HepG2 (cell line): ENCODE data around the gene FOXK2. TPM values are rescaled to one million over a fixed set of nuclear protein-coding genes. Genes with fewer than 3 reads are reported as not detected.

Experiments used
- AGO1 ChIP-seq: fragments of 200-400 bp; formaldehyde crosslinking; IDR thresholded peaks from 2 replicates; pipeline ENCODE4 v1.6.1; 2017; ENCODE audit warnings: mild to moderate bottlenecking, low read depth, low read length, moderate library complexity; ENCODE audit not compliant: poor library complexity, severe bottlenecking
- HCFC1 ChIP-seq: fragments of 150-350 bp; IDR thresholded peaks from 2 replicates; pipeline ENCODE4 v1.6.1; 2014; ENCODE audit warnings: low read depth, low read length
- MTERF4 ChIP-seq: sonication (generic); formaldehyde crosslinking; IDR thresholded peaks from 2 replicates; pipeline ENCODE4 v1.8.0; 2023; ENCODE audit warnings: mild to moderate bottlenecking, missing genetic modification reagents
- MXD3 ChIP-seq: IDR thresholded peaks from 2 replicates; pipeline ENCODE4 v1.6.1; 2016; ENCODE audit warnings: mild to moderate bottlenecking, missing biosample characterization, missing genetic modification reagents
- NFYB ChIP-seq: sonication (generic); formaldehyde crosslinking; IDR thresholded peaks from 2 replicates; pipeline ENCODE4 v1.4.0; 2020; ENCODE audit warnings: missing genetic modification reagents
- NR0B2 ChIP-seq: sonication (generic); formaldehyde crosslinking; IDR thresholded peaks from 2 replicates; pipeline ENCODE4 v1.4.0; 2020; ENCODE audit warnings: mild to moderate bottlenecking, missing genetic modification reagents
- RNF2 ChIP-seq: fragments of 450-650 bp; conservative IDR thresholded peaks from 2 replicates; pipeline ENCODE4 v1.6.1; 2016; ENCODE audit warnings: low read depth
- SP5 ChIP-seq: IDR thresholded peaks from 2 replicates; pipeline ENCODE4 v1.6.1; 2016; ENCODE audit warnings: low read depth, borderline replicate concordance
- TCF7 ChIP-seq: sonication (generic); IDR thresholded peaks from 2 replicates; pipeline ENCODE4 v1.6.1; 2016; ENCODE audit warnings: antibody characterized with exemption, low read depth
- XRCC5 ChIP-seq: fragments of 200-400 bp; formaldehyde crosslinking; optimal IDR thresholded peaks from 2 replicates; pipeline ENCODE3; 2017; ENCODE audit warnings: mild to moderate bottlenecking, low read length
- ZBTB3 ChIP-seq: sonication (generic); formaldehyde crosslinking; IDR thresholded peaks from 2 replicates; pipeline ENCODE4 v1.4.0; 2020; ENCODE audit warnings: low read depth, mild to moderate bottlenecking, moderate library complexity, missing genetic modification reagents, borderline replicate concordance
- ZKSCAN1 ChIP-seq: fragments of 150-350 bp; IDR thresholded peaks from 2 replicates; pipeline ENCODE4 v1.6.1; 2014; ENCODE audit warnings: low read length
- ZNF101 ChIP-seq: sonication (generic); formaldehyde crosslinking; IDR thresholded peaks from 2 replicates; pipeline ENCODE4 v1.4.0; 2020; ENCODE audit warnings: mild to moderate bottlenecking, low read depth, missing genetic modification reagents, borderline replicate concordance
- ZNF18 ChIP-seq: sonication (generic); formaldehyde crosslinking; IDR thresholded peaks from 2 replicates; pipeline ENCODE4 v1.8.0; 2022; ENCODE audit warnings: mild to moderate bottlenecking, missing genetic modification reagents; ENCODE audit not compliant: insufficient replicate concordance
- ZNF350 ChIP-seq: sonication (generic); formaldehyde crosslinking; IDR thresholded peaks from 2 replicates; pipeline ENCODE4 v1.4.0; 2020; ENCODE audit warnings: mild to moderate bottlenecking, low read depth, missing genetic modification reagents, borderline replicate concordance
- ZNF451 ChIP-seq: sonication (generic); formaldehyde crosslinking; IDR thresholded peaks from 2 replicates; pipeline ENCODE4 v1.5.0; 2020; ENCODE audit warnings: mild to moderate bottlenecking, missing genetic modification reagents
- ZNF512B ChIP-seq: sonication (generic); formaldehyde crosslinking; IDR thresholded peaks from 2 replicates; pipeline ENCODE4 v1.5.1; 2020; ENCODE audit warnings: missing genetic modification reagents, mild to moderate bottlenecking, borderline replicate concordance
- ZNF558 ChIP-seq: sonication (generic); formaldehyde crosslinking; IDR thresholded peaks from 2 replicates; pipeline ENCODE4 v1.9.0; 2022; ENCODE audit warnings: mild to moderate bottlenecking, missing genetic modification reagents, borderline replicate concordance
- ZNF616 ChIP-seq: sonication (generic); formaldehyde crosslinking; IDR thresholded peaks from 2 replicates; pipeline ENCODE4 v1.5.0; 2020; ENCODE audit warnings: low read depth, mild to moderate bottlenecking, missing genetic modification reagents
- ZNF672 ChIP-seq: sonication (generic); formaldehyde crosslinking; IDR thresholded peaks from 2 replicates; pipeline ENCODE4 v1.8.1; 2022; ENCODE audit warnings: missing genetic modification reagents
- ZNF850 ChIP-seq: sonication (generic); formaldehyde crosslinking; conservative IDR thresholded peaks from 2 replicates; pipeline ENCODE4 v1.9.0; 2021; ENCODE audit warnings: mild to moderate bottlenecking, missing genetic modification reagents
- ZSCAN20 ChIP-seq: sonication (generic); formaldehyde crosslinking; IDR thresholded peaks from 2 replicates; pipeline ENCODE4 v1.4.0; 2020; ENCODE audit warnings: missing genetic modification reagents, mild to moderate bottlenecking, borderline replicate concordance
- polyA plus RNA-seq, 8 experiments: library from polyadenylated mRNA; depleted of rRNA in 3 of 8; stranded (reverse) in 7 of 8; unstranded in 1 of 8; fragments of >200 nt; fragmentation: Illumina TruSeq in 4 of 8; extraction: Trizol in 4 of 8; gene quantifications; 2 replicates each; pipeline versions ENCODE4 v1.2.1 to v1.2.3, GENCODE V29; 2011 to 2016; ENCODE audit warnings: low read depth in 4 of 8, missing spikeins in 1 of 8, mixed read lengths in 1 of 8; ENCODE audit not compliant: insufficient read depth in 1 of 8
- total RNA-seq, 5 experiments: library from RNA; depleted of rRNA; stranded (reverse); fragments of >200 nt; fragmentation: Illumina TruSeq; extraction: Trizol; gene quantifications; 2 replicates each; pipeline ENCODE4 v1.2.3, GENCODE V29; 2016; ENCODE audit warnings: low read depth in 1 of 5

Gene FOXK2
- total and polyA plus RNA-seq, 2 of the 13 experiments (the other 11 are each of a cell fraction or from before 2014, with no cell fraction given), result 67.1 to 67.2 TPM

- TF ChIP-seq ZNF101 (CRISPR knock-in tag), result no peak
- no peak for TF ChIP-seq NFYB (CRISPR knock-in tag)
- no peak for TF ChIP-seq XRCC5
- TF ChIP-seq MXD3 (CRISPR knock-in tag), result no peak
- no peak for TF ChIP-seq RNF2
- TF ChIP-seq ZNF616 (CRISPR knock-in tag), result no peak
- no peak for TF ChIP-seq AGO1
- peak; percentile 93; the same call in 1 of the 2 replicates for TF ChIP-seq ZSCAN20 (CRISPR knock-in tag)
- TF ChIP-seq ZNF512B (CRISPR knock-in tag), result no peak
- peak; percentile 97 for TF ChIP-seq MTERF4
- TF ChIP-seq SP5, result 0 out of 2 replicates have a peak, but pooled peaks have one; percentile 18
- no peak for TF ChIP-seq HCFC1
- TF ChIP-seq ZNF350 (CRISPR knock-in tag), result no peak; the same call in 1 of the 2 replicates
- no peak for TF ChIP-seq ZNF850 (CRISPR knock-in tag)
- TF ChIP-seq NR0B2 (CRISPR knock-in tag), result no peak
- TF ChIP-seq ZNF18 (CRISPR knock-in tag), result no peak
- no peak for TF ChIP-seq ZKSCAN1
- TF ChIP-seq ZBTB3 (CRISPR knock-in tag), result 0 out of 2 replicates have a peak, but pooled peaks have one; percentile 52
- no peak for TF ChIP-seq ZNF451
- TF ChIP-seq ZNF558 (CRISPR knock-in tag), result no peak
- TF ChIP-seq TCF7, result no peak
- TF ChIP-seq ZNF672 (CRISPR knock-in tag), result no peak
These were observed 128.1 kb downstream of the FOXK2 start (continued) for GRCh38 chr17:82647593-82648164.
